ENCODE results near the gene TMEM165. TPM values are rescaled to one million over a fixed set of nuclear protein-coding genes. Genes with fewer than 3 reads are reported as not detected.

Gene TMEM165
- total RNA-seq, 1 donor from 2014 or later, result 78.0 TPM

- DNase-seq, result no peak
- TF ChIP-seq CTCF (IDR thresholded peaks at IDR 0.05; ENCODE audit: partially characterized antibody, unreplicated experiment), result no peak
- Mint-ChIP-seq H3K4me1 (ENCODE audit: low read depth, unreplicated experiment) (no peaks in the 10 kb centered on the region), H3K27ac (ENCODE audit: unreplicated experiment) (no peak overlapping the region), H3K27me3 (ENCODE audit: unreplicated experiment) (no peaks in the 10 kb centered on the region), H3K36me3 (ENCODE audit: unreplicated experiment) (no peaks in the 10 kb centered on the region), H3K9me3 (ENCODE audit: unreplicated experiment) (no peaks in the 10 kb centered on the region), H3K4me3 (ENCODE audit: unreplicated experiment) (no peak overlapping the region)
Observed at GRCh38 chr4:55447831-55448230, 52.1 kb downstream of the TMEM165 start.

- DNase-seq, result no peak
- Mint-ChIP-seq H3K27ac (ENCODE audit: unreplicated experiment) (no peak overlapping the region), H3K4me1 (ENCODE audit: low read depth, unreplicated experiment) (no peaks in the 10 kb centered on the region), H3K36me3 (ENCODE audit: unreplicated experiment) (no peaks in the 10 kb centered on the region), H3K9me3 (ENCODE audit: unreplicated experiment) (no peaks in the 10 kb centered on the region), H3K4me3 (ENCODE audit: unreplicated experiment) (no peak overlapping the region), H3K27me3 (ENCODE audit: unreplicated experiment) (no peaks in the 10 kb centered on the region)
- TF ChIP-seq CTCF (IDR thresholded peaks at IDR 0.05; ENCODE audit: partially characterized antibody, unreplicated experiment), result no peak
Observed at GRCh38 chr4:55450566-55450965, 54.8 kb downstream of the TMEM165 start.

GRCh38 chr4:55458164-55458563 is 62.4 kb downstream of the TMEM165 start:
- no peaks in the 10 kb centered on the region for H3K9me3 Mint-ChIP-seq (ENCODE audit: unreplicated experiment)
- no peak overlapping the region for H3K4me3 Mint-ChIP-seq (ENCODE audit: unreplicated experiment)
- no peak for DNase-seq
- no peaks in the 10 kb centered on the region for H3K27me3 Mint-ChIP-seq (ENCODE audit: unreplicated experiment)
- no peak overlapping the region for H3K27ac Mint-ChIP-seq (ENCODE audit: unreplicated experiment)
- no peaks in the 10 kb centered on the region for H3K4me1 Mint-ChIP-seq (ENCODE audit: low read depth, unreplicated experiment)
- no peak for TF ChIP-seq CTCF (IDR thresholded peaks at IDR 0.05; ENCODE audit: partially characterized antibody, unreplicated experiment)
- H3K36me3 Mint-ChIP-seq (ENCODE audit: unreplicated experiment), result no peaks in the 10 kb centered on the region

GRCh38 chr4:55458611-55459010 is 62.9 kb downstream of the TMEM165 start:
- H3K27me3 Mint-ChIP-seq (ENCODE audit: unreplicated experiment), result no peaks in the 10 kb centered on the region
- no peaks in the 10 kb centered on the region for H3K4me1 Mint-ChIP-seq (ENCODE audit: low read depth, unreplicated experiment)
- H3K9me3 Mint-ChIP-seq (ENCODE audit: unreplicated experiment), result no peaks in the 10 kb centered on the region
- H3K36me3 Mint-ChIP-seq (ENCODE audit: unreplicated experiment), result no peaks in the 10 kb centered on the region
- TF ChIP-seq CTCF (IDR thresholded peaks at IDR 0.05; ENCODE audit: partially characterized antibody, unreplicated experiment), result no peak
- no peak overlapping the region for H3K27ac Mint-ChIP-seq (ENCODE audit: unreplicated experiment)
- H3K4me3 Mint-ChIP-seq (ENCODE audit: unreplicated experiment), result no peak overlapping the region
- no peak for DNase-seq

- H3K27me3 Mint-ChIP-seq (ENCODE audit: unreplicated experiment), result no peaks in the 10 kb centered on the region
- no peak for TF ChIP-seq CTCF (IDR thresholded peaks at IDR 0.05; ENCODE audit: partially characterized antibody, unreplicated experiment)
- H3K27ac Mint-ChIP-seq (ENCODE audit: unreplicated experiment), result no peak overlapping the region
- no peak for DNase-seq
- no peaks in the 10 kb centered on the region for H3K4me1 Mint-ChIP-seq (ENCODE audit: low read depth, unreplicated experiment)
- H3K36me3 Mint-ChIP-seq (ENCODE audit: unreplicated experiment), result no peaks in the 10 kb centered on the region
- no peaks in the 10 kb centered on the region for H3K9me3 Mint-ChIP-seq (ENCODE audit: unreplicated experiment)
- no peak overlapping the region for H3K4me3 Mint-ChIP-seq (ENCODE audit: unreplicated experiment)
Observed at GRCh38 chr4:55466001-55466400, 70.2 kb downstream of the TMEM165 start.

All from glutamatergic neuron (in vitro differentiated cells).